Endothelial cell (in vitro differentiated cells): ENCODE data around the gene OR10C1. TPM values are rescaled to one million over a fixed set of nuclear protein-coding genes. Genes with fewer than 3 reads are reported as not detected.
"Not testable (repeated sequence)": the region's sequence is repeated elsewhere in the genome, so short reads cannot be mapped to it uniquely, and the experiment has no call there.

Experiments
- DNase-seq: peaks from one replicate; pipeline ENCODE4 v3.0.0; 2021; ENCODE audit warnings: low spot score
- H3K27ac Mint-ChIP-seq: one replicate; pipeline ENCODE4 v1.8.0; 2021; ENCODE audit warnings: mixed read lengths, inconsistent platforms; ENCODE audit not compliant: unreplicated experiment
- H3K27me3 Mint-ChIP-seq: one replicate; pipeline ENCODE4 v1.8.0; 2021; ENCODE audit warnings: mild to moderate bottlenecking, moderate library complexity, mixed read lengths, inconsistent platforms; ENCODE audit not compliant: unreplicated experiment
- H3K36me3 Mint-ChIP-seq: one replicate; pipeline ENCODE4 v1.8.0; 2021; ENCODE audit warnings: mild to moderate bottlenecking, low read depth, mixed read lengths, inconsistent platforms; ENCODE audit not compliant: unreplicated experiment
- H3K4me1 Mint-ChIP-seq: one replicate; pipeline ENCODE4 v1.8.0; 2021; ENCODE audit warnings: mild to moderate bottlenecking, mixed read lengths, inconsistent platforms; ENCODE audit not compliant: unreplicated experiment
- H3K4me3 Mint-ChIP-seq: one replicate; pipeline ENCODE4 v1.8.0; 2021; ENCODE audit warnings: mild to moderate bottlenecking, mixed read lengths, inconsistent platforms; ENCODE audit not compliant: unreplicated experiment
- H3K9me3 Mint-ChIP-seq: one replicate; pipeline ENCODE4 v1.8.0; 2021; ENCODE audit warnings: mixed read lengths, inconsistent platforms; ENCODE audit not compliant: unreplicated experiment
- total RNA-seq: library from RNA; stranded (reverse); fragmentation: NEBNext Ultra II Directional; extraction: Animal tissue kit (Norgen Biotek cat#: 25700); gene quantifications from one replicate; pipeline ENCODE4 v1.2.1, GENCODE V29; 2021; ENCODE audit not compliant: unreplicated experiment
- TF ChIP-seq, protein P1 (sequence below): fragments of 200-600 bp; sonication (generic); IDR thresholded peaks from one replicate; pipeline ENCODE4 v1.5.0; 2021; ENCODE audit warnings: antibody characterized with exemption; ENCODE audit not compliant: unreplicated experiment

Gene OR10C1
- total RNA-seq, 1 donor from 2014 or later = not detected

DNA sequence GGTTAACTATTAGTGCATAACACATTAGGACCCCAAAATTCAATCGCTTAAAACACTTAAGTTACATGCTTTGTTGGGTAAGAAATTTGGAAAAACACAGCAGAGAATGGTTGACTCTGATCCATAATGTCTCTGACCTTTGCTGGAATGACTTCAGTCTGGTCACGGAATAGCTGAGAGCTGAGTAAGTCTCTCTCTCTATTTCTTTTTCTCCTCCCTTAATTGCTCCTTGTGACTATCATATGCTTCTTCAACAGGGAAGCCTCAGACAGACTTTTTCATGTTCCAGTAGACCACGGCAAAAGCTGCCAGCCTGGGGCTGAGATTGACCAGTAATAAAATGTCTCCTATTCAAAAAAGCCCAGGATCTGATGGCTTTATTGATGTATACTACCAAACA lies 19.6 kb upstream of the OR10C1 start:
- TF ChIP-seq, protein P1, sequence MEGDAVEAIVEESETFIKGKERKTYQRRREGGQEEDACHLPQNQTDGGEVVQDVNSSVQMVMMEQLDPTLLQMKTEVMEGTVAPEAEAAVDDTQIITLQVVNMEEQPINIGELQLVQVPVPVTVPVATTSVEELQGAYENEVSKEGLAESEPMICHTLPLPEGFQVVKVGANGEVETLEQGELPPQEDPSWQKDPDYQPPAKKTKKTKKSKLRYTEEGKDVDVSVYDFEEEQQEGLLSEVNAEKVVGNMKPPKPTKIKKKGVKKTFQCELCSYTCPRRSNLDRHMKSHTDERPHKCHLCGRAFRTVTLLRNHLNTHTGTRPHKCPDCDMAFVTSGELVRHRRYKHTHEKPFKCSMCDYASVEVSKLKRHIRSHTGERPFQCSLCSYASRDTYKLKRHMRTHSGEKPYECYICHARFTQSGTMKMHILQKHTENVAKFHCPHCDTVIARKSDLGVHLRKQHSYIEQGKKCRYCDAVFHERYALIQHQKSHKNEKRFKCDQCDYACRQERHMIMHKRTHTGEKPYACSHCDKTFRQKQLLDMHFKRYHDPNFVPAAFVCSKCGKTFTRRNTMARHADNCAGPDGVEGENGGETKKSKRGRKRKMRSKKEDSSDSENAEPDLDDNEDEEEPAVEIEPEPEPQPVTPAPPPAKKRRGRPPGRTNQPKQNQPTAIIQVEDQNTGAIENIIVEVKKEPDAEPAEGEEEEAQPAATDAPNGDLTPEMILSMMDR = no peak
- peaks cover under 1% of the 10 kb centered on the region for H3K4me1 Mint-ChIP-seq
- no peaks in the 10 kb centered on the region for H3K36me3 Mint-ChIP-seq
- no peak overlapping the region for H3K27ac Mint-ChIP-seq
- H3K9me3 Mint-ChIP-seq = no peaks in the 10 kb centered on the region
- H3K27me3 Mint-ChIP-seq = no peaks in the 10 kb centered on the region
- DNase-seq = no peak
- no peak overlapping the region for H3K4me3 Mint-ChIP-seq

DNA sequence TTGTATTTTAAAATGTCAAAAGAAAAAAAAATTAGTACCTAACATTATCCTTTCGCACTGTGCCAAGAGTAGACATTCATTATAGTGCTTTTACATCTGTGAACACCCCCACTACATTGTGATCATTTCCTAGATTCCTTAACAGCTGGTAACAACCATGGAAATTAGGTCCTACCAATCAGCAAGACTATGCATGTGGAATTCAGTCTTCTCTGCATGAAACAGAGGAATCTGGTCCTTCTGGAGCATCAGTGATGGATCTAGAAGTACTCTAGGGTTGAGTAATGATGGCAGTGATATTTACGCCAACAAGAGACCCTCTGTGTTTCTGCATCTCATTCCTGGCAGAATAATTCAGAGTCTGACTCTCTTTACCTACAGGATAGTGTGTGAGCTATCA lies 14.9 kb upstream of the OR10C1 start:
- TF ChIP-seq, protein P1 = no peak
- Mint-ChIP-seq H3K27ac (no peak overlapping the region), H3K27me3 (no peaks in the 10 kb centered on the region), H3K36me3 (no peaks in the 10 kb centered on the region), H3K4me3 (no peak overlapping the region), H3K4me1 (no peaks in the 10 kb centered on the region), H3K9me3 (no peaks in the 10 kb centered on the region)
- no peak for DNase-seq

DNA sequence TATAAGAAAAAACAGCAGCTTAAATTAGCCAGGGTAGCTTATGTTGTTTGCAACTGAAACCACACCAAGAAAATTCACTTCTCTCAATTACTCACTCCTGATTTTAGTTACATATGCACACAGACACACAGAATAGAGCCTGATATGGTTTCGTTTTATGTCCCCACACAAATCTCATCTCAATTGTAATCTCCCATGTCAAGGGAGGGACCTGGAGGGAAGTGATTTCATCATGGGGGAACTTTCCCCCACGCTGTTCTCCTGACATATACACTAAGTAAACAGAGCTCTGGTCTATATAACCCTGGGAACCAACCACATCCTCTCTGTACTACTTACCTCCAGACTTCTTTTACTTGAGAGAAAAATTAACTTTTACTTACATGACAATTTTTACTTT lies 14.5 kb upstream of the OR10C1 start:
- no peaks in the 10 kb centered on the region for H3K27me3 Mint-ChIP-seq
- H3K27ac Mint-ChIP-seq = no peak overlapping the region
- H3K36me3 Mint-ChIP-seq = no peaks in the 10 kb centered on the region
- no peak overlapping the region for H3K4me3 Mint-ChIP-seq
- H3K4me1 Mint-ChIP-seq = no peaks in the 10 kb centered on the region
- TF ChIP-seq, protein P1 = no peak
- H3K9me3 Mint-ChIP-seq = no peaks in the 10 kb centered on the region
- no peak for DNase-seq

DNA sequence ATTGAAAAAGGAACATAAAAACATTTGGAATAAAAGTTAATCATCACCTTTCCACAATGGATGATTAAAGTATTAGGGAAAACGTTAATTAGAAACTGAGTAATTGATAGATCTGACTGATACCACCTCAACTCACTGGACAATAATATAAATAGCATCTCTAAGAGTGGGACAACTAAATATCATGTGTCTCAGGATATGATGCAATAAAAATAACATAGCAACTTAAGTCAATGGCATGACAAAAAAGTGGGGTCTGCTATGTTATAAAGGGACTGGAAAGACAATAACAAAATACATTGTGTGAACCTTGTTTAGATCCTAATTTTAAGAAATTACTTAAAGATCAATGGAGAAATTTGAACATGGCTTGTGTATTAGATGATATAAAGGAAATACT lies 14.0 kb upstream of the OR10C1 start:
- Mint-ChIP-seq H3K4me1 (no peaks in the 10 kb centered on the region), H3K4me3 (no peak overlapping the region), H3K36me3 (no peaks in the 10 kb centered on the region), H3K9me3 (no peaks in the 10 kb centered on the region), H3K27ac (no peak overlapping the region), H3K27me3 (no peaks in the 10 kb centered on the region)
- no peak for DNase-seq
- TF ChIP-seq, protein P1 = no peak

DNA sequence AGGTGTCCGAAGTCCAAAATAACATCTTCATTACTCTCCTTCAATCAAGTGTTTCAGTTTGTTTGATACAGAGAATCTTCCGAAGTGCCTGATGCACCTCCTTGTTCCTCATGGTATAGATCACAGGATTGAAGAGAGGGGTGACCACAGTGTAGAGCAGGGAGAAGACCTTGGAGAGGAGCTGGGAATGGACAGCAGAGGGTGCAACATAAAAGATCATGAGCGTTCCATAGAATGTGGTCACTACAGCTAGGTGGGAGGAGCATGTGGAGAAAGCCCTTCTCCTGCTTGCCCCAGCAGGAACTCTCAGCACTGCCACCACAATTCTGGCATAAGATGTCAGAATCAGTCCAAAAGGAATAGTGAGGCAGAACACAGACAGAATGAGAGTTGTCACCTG lies 12.5 kb upstream of the OR10C1 start:
- Mint-ChIP-seq H3K4me1 (no peaks in the 10 kb centered on the region), H3K27ac (no peak overlapping the region), H3K27me3 (no peaks in the 10 kb centered on the region), H3K9me3 (no peaks in the 10 kb centered on the region), H3K4me3 (no peak overlapping the region), H3K36me3 (no peaks in the 10 kb centered on the region)
- TF ChIP-seq, protein P1 = no peak
- DNase-seq = no peak

DNA sequence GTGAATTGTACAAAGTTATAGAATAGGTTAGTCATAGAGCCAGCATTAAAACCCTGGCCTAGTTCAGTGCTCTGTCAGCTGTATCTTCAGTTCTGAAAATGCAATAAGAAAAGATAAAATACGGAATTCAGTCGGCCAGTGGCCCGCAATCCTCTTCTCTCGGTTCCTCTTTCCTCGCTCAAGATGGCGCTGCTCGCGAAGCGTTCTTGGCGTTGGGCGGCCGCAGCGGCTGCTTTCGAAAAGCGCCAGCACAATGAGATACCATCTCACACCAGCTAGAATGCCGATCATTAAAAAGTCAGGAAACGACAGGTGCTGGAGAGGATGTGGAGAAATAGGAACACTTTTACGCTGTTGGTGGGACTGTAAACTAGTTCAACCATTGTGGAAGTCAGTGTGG lies 2.4 kb upstream of the OR10C1 start:
- H3K9me3 Mint-ChIP-seq, H3K4me1 Mint-ChIP-seq, DNase-seq, H3K36me3 Mint-ChIP-seq, H3K4me3 Mint-ChIP-seq, H3K27me3 Mint-ChIP-seq, H3K27ac Mint-ChIP-seq: not testable (repeated sequence)
